ENCODE data around the gene DDI2.
A peak's percentile ranks its signal among the peaks of the same experiment; 100 is the strongest.

DDI2 gene

DNA sequence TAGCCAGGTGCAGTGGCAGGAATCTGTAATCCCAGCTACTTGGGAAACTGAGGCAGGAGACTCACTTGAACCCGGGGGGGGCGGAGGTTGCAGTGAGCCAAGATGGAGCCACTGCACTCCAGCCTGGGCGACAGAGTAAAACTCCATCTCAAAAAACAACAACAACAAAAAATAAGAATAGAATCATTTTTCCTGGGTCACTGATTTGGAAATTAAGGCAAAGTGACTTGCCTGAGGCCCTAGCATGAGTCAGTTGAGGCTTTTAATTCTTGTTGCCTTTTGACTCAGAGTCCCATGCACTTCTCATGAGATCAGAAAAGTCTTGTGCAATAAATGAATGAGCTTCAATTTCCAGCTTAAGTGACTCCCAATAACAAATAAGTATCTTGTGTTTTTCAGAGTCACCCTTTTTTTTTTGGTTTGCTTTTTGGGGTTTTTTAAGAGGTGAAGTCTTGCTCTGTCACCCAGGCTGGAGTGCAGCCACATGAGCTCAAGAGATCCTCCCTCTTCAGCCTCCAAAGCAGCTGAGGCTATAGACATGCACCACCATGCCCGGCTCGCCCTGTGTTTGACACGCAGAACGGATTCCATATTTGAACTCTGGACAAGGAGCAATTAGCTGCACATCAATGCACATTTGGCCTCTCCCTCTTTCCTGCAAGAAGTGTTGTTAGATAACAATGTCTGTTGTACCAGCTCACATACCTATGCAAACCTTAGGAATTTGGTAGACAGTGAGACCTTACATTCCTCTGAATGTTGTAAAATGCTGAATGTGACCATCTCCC is 63.5 kb downstream of the DDI2 start:
- Histone ChIP-seq H3K27ac (peak overlapping the region; percentile 70), H3K4me3 (ENCODE audit: low read depth, low read length) (no peak overlapping the region), H3K36me3 (replicated peaks) (no peaks in the 10 kb centered on the region), H3K27me3 (replicated peaks) (no peaks in the 10 kb centered on the region)
- in situ Hi-C loops (cut with HindIII; ENCODE audit: low pct_ligation_motif_present, low sequenced_read_pairs): no loop called here
- DNase-seq: peak; percentile 70
- TF ChIP-seq, protein P1, sequence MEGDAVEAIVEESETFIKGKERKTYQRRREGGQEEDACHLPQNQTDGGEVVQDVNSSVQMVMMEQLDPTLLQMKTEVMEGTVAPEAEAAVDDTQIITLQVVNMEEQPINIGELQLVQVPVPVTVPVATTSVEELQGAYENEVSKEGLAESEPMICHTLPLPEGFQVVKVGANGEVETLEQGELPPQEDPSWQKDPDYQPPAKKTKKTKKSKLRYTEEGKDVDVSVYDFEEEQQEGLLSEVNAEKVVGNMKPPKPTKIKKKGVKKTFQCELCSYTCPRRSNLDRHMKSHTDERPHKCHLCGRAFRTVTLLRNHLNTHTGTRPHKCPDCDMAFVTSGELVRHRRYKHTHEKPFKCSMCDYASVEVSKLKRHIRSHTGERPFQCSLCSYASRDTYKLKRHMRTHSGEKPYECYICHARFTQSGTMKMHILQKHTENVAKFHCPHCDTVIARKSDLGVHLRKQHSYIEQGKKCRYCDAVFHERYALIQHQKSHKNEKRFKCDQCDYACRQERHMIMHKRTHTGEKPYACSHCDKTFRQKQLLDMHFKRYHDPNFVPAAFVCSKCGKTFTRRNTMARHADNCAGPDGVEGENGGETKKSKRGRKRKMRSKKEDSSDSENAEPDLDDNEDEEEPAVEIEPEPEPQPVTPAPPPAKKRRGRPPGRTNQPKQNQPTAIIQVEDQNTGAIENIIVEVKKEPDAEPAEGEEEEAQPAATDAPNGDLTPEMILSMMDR (IDR thresholded peaks at IDR 0.05; ENCODE audit: low read depth, low read length, missing control alignments): no peak

DNA sequence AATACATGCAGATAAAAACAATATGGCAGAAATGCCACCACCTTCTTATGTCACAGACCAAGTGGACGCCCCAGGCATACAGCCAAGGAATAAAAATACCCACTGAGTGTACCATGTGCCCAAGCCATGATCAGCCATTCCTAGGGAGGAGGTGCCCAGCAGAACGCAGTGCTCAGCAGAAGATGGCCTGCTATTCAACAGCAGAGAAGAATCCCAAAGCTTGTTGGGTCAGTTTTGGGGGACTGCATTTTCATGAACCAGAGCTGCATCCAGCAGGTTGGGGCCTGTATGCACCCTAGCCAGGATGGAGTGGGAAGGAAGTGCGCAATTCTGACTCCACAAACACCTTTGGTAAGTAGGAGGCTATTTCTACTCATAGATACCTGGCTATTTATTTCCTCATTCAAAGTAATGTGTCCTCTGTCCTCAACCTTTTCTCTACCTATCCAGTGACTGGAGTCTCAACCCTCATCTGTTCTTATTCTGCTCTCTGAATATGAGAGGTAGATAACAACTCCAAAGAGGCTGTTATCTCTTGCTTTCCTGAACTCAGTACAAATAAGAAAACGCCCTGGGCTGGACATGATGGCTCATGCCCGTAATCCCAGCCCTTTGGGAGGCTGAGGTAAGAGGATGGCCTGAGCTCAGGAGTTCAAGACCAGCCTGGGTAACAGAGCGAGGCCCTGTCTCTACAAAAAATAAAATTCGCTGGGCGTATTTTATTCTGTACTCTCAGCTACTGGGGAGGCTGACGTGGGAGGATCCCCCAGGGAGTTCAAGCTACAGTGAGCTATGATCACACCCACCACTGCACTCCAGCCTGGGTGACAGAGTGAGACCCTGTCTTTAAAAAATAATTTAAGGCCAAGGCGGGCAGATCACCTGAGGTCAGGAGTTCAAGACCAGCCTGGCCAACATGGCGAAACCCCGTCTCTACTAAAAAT is 64.4 kb downstream of the DDI2 start:
- no peaks in the 10 kb centered on the region for H3K27me3 ChIP-seq (replicated peaks)
- in situ Hi-C loops (cut with HindIII; ENCODE audit: low pct_ligation_motif_present, low sequenced_read_pairs): no loop called here
- DNase-seq: no peak
- H3K4me3 ChIP-seq (ENCODE audit: low read depth, low read length): no peak overlapping the region
- H3K27ac ChIP-seq: peak overlapping the region; percentile 70
- TF ChIP-seq, protein P1 (IDR thresholded peaks at IDR 0.05; ENCODE audit: low read depth, low read length, missing control alignments): no peak
- H3K36me3 ChIP-seq (replicated peaks): no peaks in the 10 kb centered on the region

GRCh38 chr1:15682936-15683341 is 65.7 kb downstream of the DDI2 start:
- TF ChIP-seq, protein P1 (IDR thresholded peaks at IDR 0.05; ENCODE audit: low read depth, low read length, missing control alignments): no peak
- Histone ChIP-seq H3K27ac (no peak overlapping the region), H3K4me3 (ENCODE audit: low read depth, low read length) (no peak overlapping the region), H3K27me3 (replicated peaks) (no peaks in the 10 kb centered on the region), H3K36me3 (replicated peaks) (no peaks in the 10 kb centered on the region)
- in situ Hi-C loops (cut with HindIII; ENCODE audit: low pct_ligation_motif_present, low sequenced_read_pairs): no loop called here
- DNase-seq: no peak

GRCh38 chr1:15683345-15684039 is 66.2 kb downstream of the DDI2 start:
- in situ Hi-C loops (cut with HindIII; ENCODE audit: low pct_ligation_motif_present, low sequenced_read_pairs): no loop called here
- H3K27me3 ChIP-seq (replicated peaks): no peaks in the 10 kb centered on the region
- H3K36me3 ChIP-seq (replicated peaks): no peaks in the 10 kb centered on the region
- no peak for DNase-seq
- peak overlapping the region; percentile 91 for H3K27ac ChIP-seq
- TF ChIP-seq, protein P1 (IDR thresholded peaks at IDR 0.05; ENCODE audit: low read depth, low read length, missing control alignments): no peak
- peak overlapping the region; percentile 72 for H3K4me3 ChIP-seq (ENCODE audit: low read depth, low read length)

DNA sequence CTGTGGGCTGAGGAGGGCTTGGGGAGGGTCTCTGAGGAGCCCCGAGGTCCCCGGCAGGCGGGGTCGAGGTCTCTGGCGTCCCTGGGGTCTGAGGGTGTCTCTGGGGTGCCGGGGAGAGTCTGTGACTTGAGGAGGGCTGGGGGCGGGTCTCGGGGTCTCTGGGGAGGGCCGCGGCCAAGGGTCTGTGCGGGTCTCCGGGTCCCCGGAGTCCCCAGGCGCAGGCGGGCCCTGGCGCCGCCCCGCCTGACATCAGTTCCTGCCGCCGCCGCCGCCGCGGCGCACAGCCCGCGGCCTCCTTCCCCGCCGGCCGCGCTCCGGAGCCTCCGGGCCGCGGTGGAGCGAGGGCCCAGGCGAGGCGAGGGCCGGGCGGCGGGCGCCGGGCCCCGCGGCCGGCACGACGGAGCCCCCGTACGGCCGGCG is 66.8 kb downstream of the DDI2 start, which contains the start of gene PLEKHM2:
Gene PLEKHM2 (plus strand): TSS at position 279 of the 420 bp plus-strand sequence. CDS start 239 bp downstream, outside the sequence.
- in situ Hi-C loops (cut with HindIII; ENCODE audit: low pct_ligation_motif_present, low sequenced_read_pairs): no loop called here
- H3K4me3 ChIP-seq (ENCODE audit: low read depth, low read length): peak within 1 kb of the TSS; percentile 75
- DNase-seq: no peak

More for the DNA sequence above, 66.8 kb downstream of the DDI2 start, which contains the start of gene PLEKHM2:
- Histone ChIP-seq H3K27me3 (replicated peaks) (no peaks in the 10 kb centered on the region), H3K36me3 (replicated peaks) (no peaks in the 10 kb centered on the region), H3K27ac (peak within 1 kb of the TSS; percentile 91)
- TF ChIP-seq, protein P1 (IDR thresholded peaks at IDR 0.05; ENCODE audit: low read depth, low read length, missing control alignments): no peak

All from brain microvascular endothelial cell (primary cell).